H1 (cell line): ENCODE data around the gene OR5K3. TPM values are rescaled to one million over a fixed set of nuclear protein-coding genes. Genes with fewer than 3 reads are reported as not detected.

Experiments
- POLR2AphosphoS5 ChIP-seq: IDR thresholded peaks from 2 replicates; pipeline ENCODE4 v1.6.1; 2011; ENCODE audit warnings: low read depth, low read length
- RBBP5 ChIP-seq: IDR thresholded peaks from 2 replicates; pipeline ENCODE4 v1.7.1; 2012; ENCODE audit warnings: low read depth, mild to moderate bottlenecking, inconsistent platforms, low read length, moderate library complexity, borderline replicate concordance
- polyA plus RNA-seq, 7 experiments: library from polyadenylated mRNA; depleted of rRNA in 3 of 7; stranded (reverse) in 5 of 7; unstranded in 2 of 7; fragments of >200 nt in 5 of 7; fragments of 200-250 nt in 2 of 7; gene quantifications; 1 replicate in 5 of 7; 2 replicates in 1 of 7; 4 replicates in 1 of 7; pipeline versions ENCODE4 v1.2.1 to v1.2.3, GENCODE V29; 2011 to 2013; ENCODE audit warnings: missing spikeins in 2 of 7, mixed read lengths in 2 of 7
- total RNA-seq: library from RNA; stranded (reverse); fragmentation: NEBNext Ultra II Directional; extraction: Animal tissue kit (Norgen Biotek cat#: 25700); gene quantifications from 2 replicates; pipeline ENCODE4 v1.2.1, GENCODE V29; 2021
- TF ChIP-seq, protein P1 (sequence below): IDR thresholded peaks from 2 replicates; pipeline ENCODE4 v1.6.1; 2011; ENCODE audit warnings: low read length, improper control_type of control experiment

The OR5K3 gene
- total and polyA plus RNA-seq, 2 of the 8 experiments (the other 6 are each of a cell fraction or from before 2014, with no cell fraction given), result not detected

DNA sequence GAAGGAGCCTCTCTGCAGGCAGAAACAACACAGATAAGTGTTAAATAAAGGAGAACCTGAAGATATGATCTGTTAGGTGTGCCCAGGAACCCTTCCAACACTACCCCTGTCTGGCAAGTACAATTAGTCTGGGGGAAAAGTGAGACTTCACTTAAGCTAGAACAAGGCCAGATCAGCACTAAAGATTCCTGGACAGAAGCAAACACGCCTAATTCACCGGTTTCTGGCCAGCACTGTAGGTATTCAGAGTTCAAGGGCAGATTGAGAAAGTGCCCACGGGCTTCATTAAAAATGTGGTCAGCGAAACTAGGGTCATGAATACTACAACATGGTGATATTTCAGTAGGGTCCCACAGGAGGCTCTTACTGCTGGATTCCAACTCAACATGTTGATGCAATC, 43.9 kb downstream of the OR5K3 start (continued):
- TF ChIP-seq, protein P1, sequence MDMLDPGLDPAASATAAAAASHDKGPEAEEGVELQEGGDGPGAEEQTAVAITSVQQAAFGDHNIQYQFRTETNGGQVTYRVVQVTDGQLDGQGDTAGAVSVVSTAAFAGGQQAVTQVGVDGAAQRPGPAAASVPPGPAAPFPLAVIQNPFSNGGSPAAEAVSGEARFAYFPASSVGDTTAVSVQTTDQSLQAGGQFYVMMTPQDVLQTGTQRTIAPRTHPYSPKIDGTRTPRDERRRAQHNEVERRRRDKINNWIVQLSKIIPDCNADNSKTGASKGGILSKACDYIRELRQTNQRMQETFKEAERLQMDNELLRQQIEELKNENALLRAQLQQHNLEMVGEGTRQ, result no peak
- no peak for TF ChIP-seq RBBP5
- no peak for TF ChIP-seq POLR2AphosphoS5
